Keratinocyte (primary cell): ENCODE results near the gene MDH1B. TPM values are rescaled to one million over a fixed set of nuclear protein-coding genes. Genes with fewer than 3 reads are reported as not detected.

ENCODE experiments used
- DNase-seq: peaks from one replicate; pipeline ENCODE4 v3.0.0-alpha.2; 2011; ENCODE audit warnings: low read depth, missing footprints, low spot score
- FAIRE-seq: peaks from 2 replicates; lab custom pipeline; 2011; peaks lifted over from hg19 to GRCh38; lab: Jason Lieb, UNC
- H2AFZ ChIP-seq: 2 replicates; pipeline ENCODE4 v1.6.0; 2012; ENCODE audit warnings: low read length, control low read depth, inconsistent platforms; ENCODE audit not compliant: control insufficient read depth
- H3K27ac ChIP-seq: 2 replicates; pipeline ENCODE4 v1.5.1; 2011; ENCODE audit warnings: low read length; ENCODE audit not compliant: control insufficient read depth, insufficient read depth
- H3K27me3 ChIP-seq: 3 replicates; pipeline ENCODE4 v1.6.0; 2011; ENCODE audit warnings: low read length; ENCODE audit not compliant: control insufficient read depth, insufficient read depth; ENCODE audit errors: extremely low read depth
- H3K36me3 ChIP-seq, 2 experiments: 2 replicates in 1 of 2; 3 replicates in 1 of 2; pipeline ENCODE4 v1.5.1; 2011; ENCODE audit warnings: low read length in 2 of 2, mild to moderate bottlenecking in 1 of 2; ENCODE audit not compliant: control insufficient read depth in 2 of 2, insufficient read depth in 2 of 2; ENCODE audit errors: extremely low read depth in 1 of 2
- H3K4me1 ChIP-seq: 3 replicates; pipeline ENCODE4 v1.5.1; 2011; ENCODE audit warnings: low read length; ENCODE audit not compliant: control insufficient read depth, insufficient read depth; ENCODE audit errors: extremely low read depth
- H3K4me2 ChIP-seq: 3 replicates; pipeline ENCODE4 v1.6.0; 2011; ENCODE audit warnings: low read depth, low read length; ENCODE audit not compliant: control insufficient read depth, insufficient read depth; ENCODE audit errors: extremely low read depth
- H3K4me3 ChIP-seq, 3 experiments: fragments of 200-600 bp in 1 of 3; sonication (generic) in 1 of 3; 2 replicates in 2 of 3; 3 replicates in 1 of 3; pipeline ENCODE4 v1.5.1; 2011 to 2016; ENCODE audit warnings: low read length in 3 of 3, mild to moderate bottlenecking in 3 of 3, control low read depth in 2 of 3, inconsistent platforms in 1 of 3, low read depth in 1 of 3, mixed read lengths in 1 of 3, mixed run types in 1 of 3, moderate library complexity in 1 of 3; ENCODE audit not compliant: control insufficient read depth in 2 of 3, insufficient read depth in 2 of 3; ENCODE audit errors: extremely low read depth in 1 of 3
- H3K79me2 ChIP-seq: 2 replicates; pipeline ENCODE4 v1.6.0; 2012; ENCODE audit warnings: low read length; ENCODE audit not compliant: control insufficient read depth, insufficient read depth
- H3K9ac ChIP-seq: 3 replicates; pipeline ENCODE4 v1.6.0; 2011; ENCODE audit warnings: low read length; ENCODE audit not compliant: control insufficient read depth, insufficient read depth; ENCODE audit errors: extremely low read depth
- H3K9me1 ChIP-seq: 3 replicates; pipeline ENCODE4 v1.6.0; 2011; ENCODE audit warnings: low read length; ENCODE audit not compliant: control insufficient read depth, insufficient read depth; ENCODE audit errors: extremely low read depth
- H3K9me3 ChIP-seq: 2 replicates; pipeline ENCODE4 v1.5.1; 2012; ENCODE audit warnings: low read depth, low read length; ENCODE audit not compliant: control insufficient read depth
- H4K20me1 ChIP-seq: 3 replicates; pipeline ENCODE4 v1.6.0; 2011; ENCODE audit warnings: low read length; ENCODE audit not compliant: control insufficient read depth, insufficient read depth; ENCODE audit errors: extremely low read depth
- EZH2 ChIP-seq: IDR thresholded peaks from one replicate; pipeline ENCODE4 v1.6.1; 2012; ENCODE audit warnings: inconsistent platforms, mild to moderate bottlenecking, low read length, moderate library complexity
- dilution Hi-C: fragments of 300-500 bp; cut with MboI; formaldehyde crosslinking; loops from one replicate; pipeline ENCODE4 v1.7.0; 2020; ENCODE audit warnings: low sequenced_read_pairs; ENCODE audit not compliant: extremely low pct_ligation_motif_present
- polyA plus RNA-seq, 5 experiments: library from polyadenylated mRNA; depleted of rRNA in 3 of 5; stranded (reverse) in 3 of 5; stranded (forward) in 1 of 5; unstranded in 1 of 5; fragments of >200 nt; gene quantifications; 1 replicate in 1 of 5; 2 replicates in 3 of 5; 3 replicates in 1 of 5; pipeline versions ENCODE4 v1.2.1 to v1.2.3, GENCODE V29; 2011 to 2012; ENCODE audit warnings: missing spikeins in 2 of 5, low read depth in 1 of 5, low replicate concordance in 1 of 5
- TF ChIP-seq, protein P1 (sequence below), 3 experiments: IDR thresholded peaks in 1 of 3; conservative IDR thresholded peaks in 1 of 3; optimal IDR thresholded peaks in 1 of 3; 2 replicates in 2 of 3; 3 replicates in 1 of 3; pipeline versions ENCODE3 to v1.5.1; 2011; ENCODE audit warnings: low read length in 3 of 3, mild to moderate bottlenecking in 3 of 3, moderate library complexity in 2 of 3, control low read depth in 1 of 3, inconsistent platforms in 1 of 3; ENCODE audit not compliant: insufficient read depth in 2 of 3; ENCODE audit errors: extremely low read depth in 1 of 3

MDH1B gene
- polyA plus RNA-seq, 1 donor (not counting 4 experiments of a cell fraction or from before 2014, with no cell fraction given): 1.0 TPM

- no peak overlapping the region for H2AFZ ChIP-seq
- H3K9me3 ChIP-seq: no peaks in the 10 kb centered on the region
- H3K9ac ChIP-seq: no peak overlapping the region
- H3K27ac ChIP-seq: no peak overlapping the region
- no peak for DNase-seq
- H3K4me3 ChIP-seq: no peak overlapping the region
- no peaks in the 10 kb centered on the region for H3K9me1 ChIP-seq
- no peaks in the 10 kb centered on the region for H4K20me1 ChIP-seq
- no peaks in the 10 kb centered on the region for H3K36me3 ChIP-seq
- no peaks in the 10 kb centered on the region for H3K27me3 ChIP-seq
- TF ChIP-seq, protein P1, sequence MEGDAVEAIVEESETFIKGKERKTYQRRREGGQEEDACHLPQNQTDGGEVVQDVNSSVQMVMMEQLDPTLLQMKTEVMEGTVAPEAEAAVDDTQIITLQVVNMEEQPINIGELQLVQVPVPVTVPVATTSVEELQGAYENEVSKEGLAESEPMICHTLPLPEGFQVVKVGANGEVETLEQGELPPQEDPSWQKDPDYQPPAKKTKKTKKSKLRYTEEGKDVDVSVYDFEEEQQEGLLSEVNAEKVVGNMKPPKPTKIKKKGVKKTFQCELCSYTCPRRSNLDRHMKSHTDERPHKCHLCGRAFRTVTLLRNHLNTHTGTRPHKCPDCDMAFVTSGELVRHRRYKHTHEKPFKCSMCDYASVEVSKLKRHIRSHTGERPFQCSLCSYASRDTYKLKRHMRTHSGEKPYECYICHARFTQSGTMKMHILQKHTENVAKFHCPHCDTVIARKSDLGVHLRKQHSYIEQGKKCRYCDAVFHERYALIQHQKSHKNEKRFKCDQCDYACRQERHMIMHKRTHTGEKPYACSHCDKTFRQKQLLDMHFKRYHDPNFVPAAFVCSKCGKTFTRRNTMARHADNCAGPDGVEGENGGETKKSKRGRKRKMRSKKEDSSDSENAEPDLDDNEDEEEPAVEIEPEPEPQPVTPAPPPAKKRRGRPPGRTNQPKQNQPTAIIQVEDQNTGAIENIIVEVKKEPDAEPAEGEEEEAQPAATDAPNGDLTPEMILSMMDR (optimal IDR thresholded peaks at IDR 0.05 in 1 of 3, IDR thresholded peaks at IDR 0.05 in 1 of 3, conservative IDR thresholded peaks at IDR 0.05 in 1 of 3; ENCODE audit: extremely low read depth in 1 of 3, insufficient read depth in 2 of 3, low read length in 3 of 3): no peak
- no peak for TF ChIP-seq EZH2
- H3K4me2 ChIP-seq: no peak overlapping the region
- dilution Hi-C loops: no loop called here
- FAIRE-seq: no peak
- H3K4me1 ChIP-seq: no peaks in the 10 kb centered on the region
- no peaks in the 10 kb centered on the region for H3K79me2 ChIP-seq
Measured at GRCh38 chr2:206723288-206723687, 41.8 kb downstream of the MDH1B start.

DNA sequence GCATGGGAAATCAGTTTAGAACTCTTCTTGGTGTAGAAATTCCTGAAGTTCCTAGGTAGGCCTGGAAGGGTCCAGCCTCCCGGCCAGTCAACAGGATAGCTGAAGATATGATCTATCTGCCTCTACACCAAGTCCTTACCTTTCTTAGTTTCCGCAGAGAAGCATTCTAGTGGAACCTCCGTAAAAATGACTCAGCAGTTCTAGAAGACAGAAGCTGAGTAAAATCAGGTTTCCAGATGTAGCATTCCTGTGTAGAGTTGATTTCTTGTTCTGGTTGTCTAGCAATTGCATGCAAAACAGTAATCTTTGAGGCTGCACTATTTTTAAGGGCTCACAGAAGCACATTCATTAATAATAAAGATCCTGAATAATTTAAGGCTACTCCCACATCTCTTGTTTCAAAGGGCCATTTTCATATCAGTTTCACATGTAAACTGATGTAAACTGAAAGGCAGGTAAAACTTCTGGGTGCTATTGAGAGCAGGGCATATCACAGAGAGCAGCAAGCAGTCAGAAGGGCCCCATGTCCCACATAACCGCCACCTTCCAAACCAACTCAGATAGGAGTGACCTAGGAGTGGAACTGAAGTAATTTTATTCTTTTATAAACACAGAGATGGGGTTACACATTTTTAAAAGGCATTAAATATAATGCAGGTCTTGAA lies 43.7 kb downstream of the MDH1B start:
- Histone ChIP-seq H3K4me2 (no peak overlapping the region), H3K9ac (no peak overlapping the region), H2AFZ (no peak overlapping the region), H3K4me3 (no peak overlapping the region), H3K4me1 (no peaks in the 10 kb centered on the region), H3K9me3 (no peaks in the 10 kb centered on the region), H3K79me2 (no peaks in the 10 kb centered on the region), H3K27me3 (no peaks in the 10 kb centered on the region), H4K20me1 (no peaks in the 10 kb centered on the region), H3K9me1 (no peaks in the 10 kb centered on the region), H3K27ac (no peak overlapping the region), H3K36me3 (no peaks in the 10 kb centered on the region)
- TF ChIP-seq, protein P1 (optimal IDR thresholded peaks at IDR 0.05 in 1 of 3, IDR thresholded peaks at IDR 0.05 in 1 of 3, conservative IDR thresholded peaks at IDR 0.05 in 1 of 3; ENCODE audit: extremely low read depth in 1 of 3, insufficient read depth in 2 of 3, low read length in 3 of 3): no peak
- TF ChIP-seq EZH2: no peak
- dilution Hi-C loops: no loop called here
- DNase-seq (no peak), FAIRE-seq (no peak)
